ENCODE measurements around the gene ALCAM. TPM values are rescaled to one million over a fixed set of nuclear protein-coding genes. Genes with fewer than 3 reads are reported as not detected.

Gene ALCAM
- polyA plus RNA-seq, 3 donors: 114 to 122 (median 116) TPM

DNA sequence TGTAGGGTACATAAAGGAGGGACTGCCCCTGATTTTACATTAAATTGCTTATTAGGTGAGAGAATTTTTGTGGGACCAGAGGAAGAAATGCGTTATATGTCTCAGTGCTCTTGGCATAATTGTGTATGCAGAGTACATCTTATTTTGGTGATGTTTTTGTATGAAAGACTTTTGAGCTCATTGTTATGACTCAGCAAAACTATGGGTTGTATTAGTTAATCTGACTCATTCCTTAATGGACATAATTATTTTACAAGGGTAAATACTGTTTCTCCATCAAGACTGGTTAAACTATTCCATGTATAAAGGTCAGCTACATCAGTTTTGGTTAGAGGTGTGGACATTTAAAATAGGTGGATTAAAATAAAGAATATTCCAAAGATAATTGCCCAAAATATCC lies 156.8 kb downstream of the ALCAM start:
- no peak for DNase-seq

GRCh38 chr3:105525531-105525930 lies 158.8 kb downstream of the ALCAM start:
- no peak for DNase-seq

DNA sequence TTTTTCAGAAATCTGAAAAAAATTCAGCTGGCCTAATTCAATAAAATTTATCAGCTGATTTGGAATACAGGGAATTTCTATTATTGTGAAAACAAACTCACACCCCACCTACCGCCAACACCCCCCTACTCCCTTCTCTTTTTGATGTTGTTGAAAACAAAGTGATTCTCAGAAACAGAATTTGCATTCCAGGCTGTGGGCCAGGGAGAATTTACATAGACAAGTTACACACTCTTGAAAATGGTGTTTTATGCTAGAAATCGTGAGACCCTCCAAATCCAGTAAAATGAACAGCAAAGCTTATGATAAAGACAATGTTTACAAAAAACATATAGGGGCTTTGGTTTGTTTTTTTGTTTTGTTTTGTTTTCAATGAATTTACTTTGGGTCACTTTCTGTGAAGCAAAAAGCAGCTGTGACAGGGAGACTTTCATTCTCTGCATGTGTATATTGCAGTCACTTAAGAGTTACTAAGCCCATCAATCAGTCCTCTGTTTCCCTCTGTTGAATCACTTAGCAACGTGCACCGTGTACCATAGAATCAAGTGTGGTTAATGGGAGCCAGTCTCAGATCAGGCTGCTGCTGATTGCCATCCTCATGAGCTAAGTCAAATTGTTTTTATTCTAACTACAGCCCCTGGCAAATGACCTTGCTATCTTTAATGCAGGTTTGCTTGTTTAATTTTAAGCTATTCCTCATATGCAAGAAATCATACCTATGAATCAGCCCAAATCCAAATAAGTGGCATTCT lies 159.8 kb downstream of the ALCAM start:
- no peak for DNase-seq

DNA sequence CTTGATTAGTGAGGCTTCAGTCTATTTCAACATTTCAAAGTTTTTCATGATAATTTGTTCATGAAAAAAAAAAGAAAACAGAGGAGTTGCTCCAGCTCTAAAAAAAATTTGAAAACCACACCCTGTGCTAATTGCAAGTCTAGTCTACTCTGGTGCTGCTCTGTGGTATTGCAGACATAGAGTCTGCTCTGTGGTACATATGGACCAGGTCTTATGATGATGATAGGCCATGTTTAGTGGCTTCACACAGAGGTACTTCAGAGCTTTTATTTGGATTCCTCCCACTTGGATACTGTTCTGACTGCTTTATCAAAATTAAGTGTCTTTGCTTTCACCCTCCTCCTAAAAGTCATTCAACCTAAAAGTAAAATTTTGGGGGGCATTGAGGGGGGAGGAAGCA lies 160.8 kb downstream of the ALCAM start:
- no peak for DNase-seq

DNA sequence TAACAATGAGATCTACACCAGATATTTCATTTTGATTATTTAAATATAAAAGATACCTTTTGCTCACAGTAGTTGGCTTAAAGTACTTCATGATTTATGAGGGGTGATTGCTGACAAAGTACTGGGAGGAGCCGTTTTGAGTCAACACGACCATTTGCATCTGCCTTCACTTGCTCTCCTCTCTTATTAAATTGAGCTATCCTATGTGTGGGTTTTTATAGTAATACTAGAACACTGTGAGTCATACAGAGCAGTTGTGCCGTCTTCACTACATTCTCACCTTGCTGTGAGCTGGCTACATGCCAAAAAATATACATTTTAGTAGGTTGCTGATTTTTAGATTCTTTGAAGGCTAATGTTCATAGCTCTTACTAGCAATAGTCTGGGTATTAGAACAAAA lies 161.2 kb downstream of the ALCAM start:
- no peak for DNase-seq

DNA sequence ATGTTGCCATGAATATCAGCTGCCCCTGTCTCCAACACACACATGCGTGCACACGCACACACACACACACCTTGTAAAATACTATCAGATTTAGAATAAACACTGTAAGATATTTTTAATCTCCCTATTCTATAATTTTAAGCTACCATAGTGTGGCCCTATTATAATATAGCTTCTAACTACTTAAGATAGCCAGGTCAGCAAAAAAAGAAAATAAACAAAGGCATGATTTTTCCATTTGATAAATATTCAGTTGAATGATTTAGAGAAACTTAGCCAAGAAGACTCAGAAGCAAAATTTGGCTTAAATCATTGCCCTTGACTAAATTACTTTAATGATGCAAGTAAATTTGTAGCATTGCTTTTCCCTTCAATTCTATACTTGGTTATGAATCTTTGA lies 162.2 kb downstream of the ALCAM start:
- DNase-seq: no peak

DNA sequence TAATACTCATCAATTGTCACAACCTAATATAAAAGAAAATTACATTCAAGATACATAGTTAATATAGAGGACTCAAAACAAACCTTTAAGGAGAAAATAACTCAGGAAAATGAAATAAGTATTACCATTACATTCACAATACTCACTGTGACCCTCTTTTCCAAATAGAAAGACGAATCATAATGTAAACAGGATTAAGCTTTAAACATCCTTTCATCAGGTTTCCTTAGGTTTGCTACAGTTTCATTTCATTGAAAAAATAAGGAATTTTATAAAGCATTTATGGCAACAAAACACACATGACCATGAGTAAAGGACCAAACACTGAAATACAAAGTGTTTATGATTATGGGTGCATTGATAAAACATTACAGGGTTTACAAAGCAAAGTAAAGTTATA lies 162.7 kb downstream of the ALCAM start:
- no peak for DNase-seq

DNA sequence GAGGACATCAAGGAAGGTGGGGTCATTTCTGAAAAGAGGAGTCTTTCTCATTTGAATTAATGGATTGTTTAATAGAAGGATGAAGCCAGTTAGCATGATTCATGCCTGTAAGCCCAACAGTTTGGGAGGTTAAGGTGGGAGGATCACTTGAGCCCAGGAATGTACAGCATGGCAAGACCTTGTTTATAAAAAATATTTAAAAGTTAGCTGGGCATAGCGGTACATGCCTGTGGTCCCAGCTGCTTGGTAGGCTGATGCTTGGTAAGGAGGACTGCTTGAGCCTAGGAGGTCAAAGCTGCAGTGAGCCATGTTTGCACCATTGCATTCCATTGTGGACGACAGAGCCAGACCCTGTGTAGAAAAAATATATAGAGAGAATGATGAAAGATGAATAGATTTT lies 165.5 kb downstream of the ALCAM start:
- no peak for DNase-seq

- no peak for DNase-seq
These were observed 167.3 kb downstream of the ALCAM start for GRCh38 chr3:105533960-105534359.

DNA sequence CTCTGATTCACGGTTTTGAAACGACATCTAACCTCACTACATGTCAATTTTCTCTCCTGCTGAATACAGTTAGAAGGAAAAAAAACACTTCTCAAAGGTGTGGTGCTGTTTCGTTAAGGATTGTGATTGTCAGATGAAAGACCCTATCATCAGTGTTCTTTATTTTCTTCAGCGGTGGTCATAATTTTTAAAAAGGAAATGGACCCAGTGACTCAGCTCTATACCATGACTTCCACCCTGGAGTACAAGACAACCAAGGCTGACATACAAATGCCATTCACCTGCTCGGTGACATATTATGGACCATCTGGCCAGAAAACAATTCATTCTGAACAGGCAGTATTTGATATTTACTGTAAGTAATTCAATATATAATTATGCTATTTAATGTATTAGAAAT lies 167.8 kb downstream of the ALCAM start:
- no peak for DNase-seq

DNA sequence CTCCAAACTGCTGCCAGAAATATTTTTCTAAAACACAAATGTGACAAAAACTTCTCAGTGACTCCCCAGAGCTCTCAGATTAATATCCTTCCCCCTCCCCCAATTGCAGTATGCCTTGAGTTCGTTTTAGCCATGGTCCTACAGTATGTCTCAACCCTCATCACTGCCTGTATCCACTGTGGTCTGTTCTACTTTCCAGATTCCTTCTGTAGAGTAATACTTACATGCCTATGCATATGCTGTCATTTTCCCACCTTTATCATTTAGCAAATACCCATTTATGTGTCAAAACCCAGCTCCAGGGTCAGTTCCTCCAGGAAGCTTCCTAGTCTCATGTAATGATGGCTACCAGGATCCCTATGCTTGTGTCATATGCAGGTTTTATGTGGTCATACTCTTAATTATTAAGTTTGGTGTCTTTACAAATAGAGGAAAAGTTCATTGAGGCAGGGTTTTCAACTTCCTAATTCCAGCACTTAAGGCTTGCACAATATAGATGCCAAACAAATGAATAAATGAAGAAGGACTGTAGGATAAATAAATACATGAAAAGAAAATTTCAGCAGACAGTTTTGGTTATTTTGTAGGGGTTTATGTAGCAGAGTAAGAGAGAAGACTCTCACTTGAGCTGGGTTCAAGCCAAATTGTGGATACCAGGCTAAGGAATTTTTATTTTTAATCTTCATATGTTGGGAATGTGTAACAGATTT lies 170.8 kb downstream of the ALCAM start:
- DNase-seq: no peak

- DNase-seq: no peak
These were observed 171.8 kb downstream of the ALCAM start for GRCh38 chr3:105538483-105538882.

GRCh38 chr3:105539897-105540296 lies 173.2 kb downstream of the ALCAM start:
- DNase-seq: no peak

- DNase-seq: no peak
These were observed 175.7 kb downstream of the ALCAM start for GRCh38 chr3:105542282-105543019.

DNA sequence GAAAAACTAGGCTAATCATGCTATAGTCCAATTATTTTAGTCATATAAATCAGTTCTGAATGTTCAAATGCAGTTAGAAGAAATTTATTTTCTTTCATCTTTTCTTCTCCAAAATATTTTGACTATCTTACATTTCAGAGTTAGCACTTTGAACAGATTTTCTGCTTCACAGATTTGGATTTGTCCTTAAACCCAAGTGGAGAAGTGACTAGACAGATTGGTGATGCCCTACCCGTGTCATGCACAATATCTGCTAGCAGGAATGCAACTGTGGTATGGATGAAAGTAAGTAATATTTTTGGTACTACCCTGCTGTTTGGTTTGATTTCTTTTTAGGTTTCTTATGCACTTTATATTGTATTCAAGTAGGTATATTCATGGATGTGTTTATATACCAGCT lies 178.3 kb downstream of the ALCAM start:
- DNase-seq: no peak

GRCh38 chr3:105553851-105554250 lies 187.1 kb downstream of the ALCAM start:
- DNase-seq: no peak

DNA sequence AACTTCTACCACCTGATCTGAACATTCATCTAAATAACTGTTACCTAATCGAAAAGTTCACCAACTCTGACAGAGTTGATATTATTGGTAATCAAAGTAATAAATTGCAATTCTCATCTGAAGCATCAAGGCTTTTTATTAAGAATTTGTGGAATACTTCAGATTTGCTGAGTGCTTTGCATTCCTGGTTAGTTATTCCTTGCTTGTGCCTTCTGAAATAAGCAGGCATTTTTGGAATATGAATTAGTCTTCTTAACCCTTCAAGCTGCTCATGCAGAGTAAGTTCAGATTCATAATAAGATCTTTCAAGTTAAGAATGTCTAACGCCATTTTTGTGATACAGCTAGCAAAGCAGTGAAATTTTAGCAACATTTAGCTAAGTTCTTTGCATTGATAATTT lies 188.5 kb downstream of the ALCAM start:
- no peak for DNase-seq

- no peak for DNase-seq
These were observed 193.1 kb downstream of the ALCAM start for GRCh38 chr3:105559856-105560255.

DNA sequence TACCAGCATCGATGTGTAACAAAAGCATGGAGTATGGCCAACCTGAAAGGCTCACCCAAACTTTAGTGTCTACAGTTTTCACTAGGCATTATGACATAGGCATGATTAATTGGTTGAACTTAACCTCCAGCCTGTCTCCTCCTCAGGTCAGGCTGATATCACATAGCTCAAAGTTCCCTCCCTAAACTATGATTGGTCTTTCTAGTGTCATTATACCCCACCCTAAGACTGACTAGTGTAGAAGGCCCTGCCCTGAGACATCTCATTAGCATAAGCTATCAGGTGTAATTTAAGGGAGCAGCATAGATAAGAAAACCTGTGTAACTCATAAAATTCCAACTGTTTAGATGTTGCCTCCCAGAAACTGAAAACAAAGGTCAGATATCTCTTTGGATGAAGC lies 195.2 kb downstream of the ALCAM start:
- DNase-seq: no peak

GRCh38 chr3:105564546-105565288 lies 198.0 kb downstream of the ALCAM start:
- DNase-seq: no peak

DNA sequence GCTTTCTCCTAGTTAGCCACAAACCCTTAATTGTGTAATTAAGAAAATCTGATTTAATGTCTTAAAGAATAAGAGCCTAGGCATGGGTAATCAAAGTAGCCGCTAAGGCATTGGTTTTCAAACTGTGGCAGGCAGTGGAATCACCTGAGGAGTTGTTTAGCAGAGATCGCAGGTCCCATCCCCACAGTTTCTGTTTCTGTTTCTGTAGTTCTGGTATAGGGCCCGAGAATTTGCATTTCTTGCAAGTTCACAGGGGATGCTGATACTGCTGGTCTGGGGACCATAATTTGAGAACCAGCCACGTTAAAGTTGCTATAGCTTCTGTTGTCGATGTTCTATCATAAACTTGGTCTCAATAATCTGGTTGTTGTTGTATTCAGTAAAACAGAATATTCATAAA lies 204.3 kb downstream of the ALCAM start:
- DNase-seq: no peak

GRCh38 chr3:105572501-105572900 lies 205.8 kb downstream of the ALCAM start:
- no peak for DNase-seq
